ENCODE results near the gene SETD2. TPM values are rescaled to one million over a fixed set of nuclear protein-coding genes. Genes with fewer than 3 reads are reported as not detected.
"Not testable (repeated sequence)": the region's sequence is repeated elsewhere in the genome, so short reads cannot be mapped to it uniquely, and the experiment has no call there.

The SETD2 gene
- polyA plus RNA-seq, 1 donor: 37.1 TPM

- Histone ChIP-seq H3K4me1 (ENCODE audit: control insufficient read depth, insufficient read depth, low read length) (peaks cover 4% of the 10 kb centered on the region), H3K36me3 (ENCODE audit: control insufficient read depth, insufficient read depth, low read length) (peaks cover 56% of the 10 kb centered on the region), H3K4me3 (ENCODE audit: low read length) (no peak overlapping the region), H3K9me3 (ENCODE audit: control insufficient read depth, low read depth, low read length) (no peaks in the 10 kb centered on the region), H3K27me3 (ENCODE audit: control insufficient read depth, insufficient read depth, low read length) (no peaks in the 10 kb centered on the region), H3K27ac (ENCODE audit: low read length) (no peak overlapping the region)
- WGBS (ENCODE audit: insufficient coverage, low lambda C conversion rate): 29% methylated on average over 2 of the region's 5 CpGs
- DNase-seq: peak in 1 of 2 donors; percentile 20
Observed at GRCh38 chr3:47042231-47042791, 121.6 kb downstream of the SETD2 start.

- Histone ChIP-seq H3K4me1 (ENCODE audit: control insufficient read depth, insufficient read depth, low read length) (peaks cover 4% of the 10 kb centered on the region), H3K4me3 (ENCODE audit: low read length) (no peak overlapping the region), H3K27ac (ENCODE audit: low read length) (no peak overlapping the region), H3K36me3 (ENCODE audit: control insufficient read depth, insufficient read depth, low read length) (peaks cover 60% of the 10 kb centered on the region), H3K9me3 (ENCODE audit: control insufficient read depth, low read depth, low read length) (no peaks in the 10 kb centered on the region), H3K27me3 (ENCODE audit: control insufficient read depth, insufficient read depth, low read length) (no peaks in the 10 kb centered on the region)
- no peak for DNase-seq
- no CpG with 5 or more reads among the region's 3 CpGs for WGBS (ENCODE audit: insufficient coverage, low lambda C conversion rate)
Observed at GRCh38 chr3:47041114-47041513, 122.8 kb downstream of the SETD2 start.

- H3K4me1 ChIP-seq (ENCODE audit: control insufficient read depth, insufficient read depth, low read length); H3K27ac ChIP-seq (ENCODE audit: low read length); DNase-seq; H3K27me3 ChIP-seq (ENCODE audit: control insufficient read depth, insufficient read depth, low read length); H3K4me3 ChIP-seq (ENCODE audit: low read length); H3K9me3 ChIP-seq (ENCODE audit: control insufficient read depth, low read depth, low read length): not testable (repeated sequence)
- no CpG with 5 or more reads among the region's 6 CpGs for WGBS (ENCODE audit: insufficient coverage, low lambda C conversion rate)
- peaks cover 73% of the 10 kb centered on the region for H3K36me3 ChIP-seq (ENCODE audit: control insufficient read depth, insufficient read depth, low read length)
Observed at GRCh38 chr3:47037302-47037701, 126.6 kb downstream of the SETD2 start.

- DNase-seq: no peak
- Histone ChIP-seq H3K27ac (ENCODE audit: low read length) (no peak overlapping the region), H3K36me3 (ENCODE audit: control insufficient read depth, insufficient read depth, low read length) (peaks cover 69% of the 10 kb centered on the region), H3K9me3 (ENCODE audit: control insufficient read depth, low read depth, low read length) (no peaks in the 10 kb centered on the region), H3K4me1 (ENCODE audit: control insufficient read depth, insufficient read depth, low read length) (no peaks in the 10 kb centered on the region), H3K4me3 (ENCODE audit: low read length) (no peak overlapping the region), H3K27me3 (ENCODE audit: control insufficient read depth, insufficient read depth, low read length) (no peaks in the 10 kb centered on the region)
- no CpG with 5 or more reads among the region's 3 CpGs for WGBS (ENCODE audit: insufficient coverage, low lambda C conversion rate)
Observed at GRCh38 chr3:47036145-47036544, 127.8 kb downstream of the SETD2 start.

GRCh38 chr3:47035645-47036044, 128.3 kb downstream of the SETD2 start:
- H3K9me3 ChIP-seq (ENCODE audit: control insufficient read depth, low read depth, low read length): no peaks in the 10 kb centered on the region
- no peaks in the 10 kb centered on the region for H3K4me1 ChIP-seq (ENCODE audit: control insufficient read depth, insufficient read depth, low read length)
- H3K27me3 ChIP-seq (ENCODE audit: control insufficient read depth, insufficient read depth, low read length): no peaks in the 10 kb centered on the region
- no peak overlapping the region for H3K4me3 ChIP-seq (ENCODE audit: low read length)
- 19% methylated on average over 2 of the region's 2 CpGs for WGBS (ENCODE audit: insufficient coverage, low lambda C conversion rate)
- no peak overlapping the region for H3K27ac ChIP-seq (ENCODE audit: low read length)
- peaks cover 64% of the 10 kb centered on the region for H3K36me3 ChIP-seq (ENCODE audit: control insufficient read depth, insufficient read depth, low read length)
- DNase-seq: peak in 1 of 2 donors; percentile 15

- no peak overlapping the region for H3K27ac ChIP-seq (ENCODE audit: low read length)
- no peak overlapping the region for H3K4me3 ChIP-seq (ENCODE audit: low read length)
- H3K27me3 ChIP-seq (ENCODE audit: control insufficient read depth, insufficient read depth, low read length): no peaks in the 10 kb centered on the region
- WGBS (ENCODE audit: insufficient coverage, low lambda C conversion rate): 50% methylated on average over 1 of the region's 2 CpGs
- H3K36me3 ChIP-seq (ENCODE audit: control insufficient read depth, insufficient read depth, low read length): peaks cover 57% of the 10 kb centered on the region
- H3K9me3 ChIP-seq (ENCODE audit: control insufficient read depth, low read depth, low read length): no peaks in the 10 kb centered on the region
- peak in 1 of 2 donors; percentile 14 for DNase-seq
- no peaks in the 10 kb centered on the region for H3K4me1 ChIP-seq (ENCODE audit: control insufficient read depth, insufficient read depth, low read length)
Observed at GRCh38 chr3:47034868-47035489, 128.9 kb downstream of the SETD2 start.

GRCh38 chr3:47031041-47031440, 132.9 kb downstream of the SETD2 start:
- peaks cover 33% of the 10 kb centered on the region for H3K36me3 ChIP-seq (ENCODE audit: control insufficient read depth, insufficient read depth, low read length)
- not testable (repeated sequence) for DNase-seq; H3K9me3 ChIP-seq (ENCODE audit: control insufficient read depth, low read depth, low read length); H3K27me3 ChIP-seq (ENCODE audit: control insufficient read depth, insufficient read depth, low read length); H3K4me1 ChIP-seq (ENCODE audit: control insufficient read depth, insufficient read depth, low read length); H3K27ac ChIP-seq (ENCODE audit: low read length); H3K4me3 ChIP-seq (ENCODE audit: low read length)
- WGBS (ENCODE audit: insufficient coverage, low lambda C conversion rate): no CpG with 5 or more reads among the region's 4 CpGs

- DNase-seq: no peak
- peaks cover 15% of the 10 kb centered on the region for H3K36me3 ChIP-seq (ENCODE audit: control insufficient read depth, insufficient read depth, low read length)
- no peaks in the 10 kb centered on the region for H3K9me3 ChIP-seq (ENCODE audit: control insufficient read depth, low read depth, low read length)
- 100% methylated on average over 1 of the region's 1 CpG for WGBS (ENCODE audit: insufficient coverage, low lambda C conversion rate)
- no peaks in the 10 kb centered on the region for H3K27me3 ChIP-seq (ENCODE audit: control insufficient read depth, insufficient read depth, low read length)
- H3K27ac ChIP-seq (ENCODE audit: low read length): no peak overlapping the region
- H3K4me3 ChIP-seq (ENCODE audit: low read length): no peak overlapping the region
- no peaks in the 10 kb centered on the region for H3K4me1 ChIP-seq (ENCODE audit: control insufficient read depth, insufficient read depth, low read length)
Observed at GRCh38 chr3:47028667-47029066, 135.2 kb downstream of the SETD2 start.

GRCh38 chr3:47028146-47028545, 135.8 kb downstream of the SETD2 start:
- WGBS (ENCODE audit: insufficient coverage, low lambda C conversion rate): no CpG with 5 or more reads among the region's 3 CpGs
- Histone ChIP-seq H3K27me3 (ENCODE audit: control insufficient read depth, insufficient read depth, low read length) (no peaks in the 10 kb centered on the region), H3K36me3 (ENCODE audit: control insufficient read depth, insufficient read depth, low read length) (peaks cover 11% of the 10 kb centered on the region), H3K9me3 (ENCODE audit: control insufficient read depth, low read depth, low read length) (no peaks in the 10 kb centered on the region), H3K4me3 (ENCODE audit: low read length) (no peak overlapping the region), H3K27ac (ENCODE audit: low read length) (no peak overlapping the region), H3K4me1 (ENCODE audit: control insufficient read depth, insufficient read depth, low read length) (no peaks in the 10 kb centered on the region)
- no peak for DNase-seq

- WGBS (ENCODE audit: insufficient coverage, low lambda C conversion rate): no CpG with 5 or more reads among the region's 1 CpG
- not testable (repeated sequence) for H3K4me1 ChIP-seq (ENCODE audit: control insufficient read depth, insufficient read depth, low read length)
Observed at GRCh38 chr3:47026432-47026831, 137.5 kb downstream of the SETD2 start.

GRCh38 chr3:47024932-47025331, 139.0 kb downstream of the SETD2 start:
- Histone ChIP-seq H3K4me3 (ENCODE audit: low read length) (no peak overlapping the region), H3K9me3 (ENCODE audit: control insufficient read depth, low read depth, low read length) (no peaks in the 10 kb centered on the region), H3K36me3 (ENCODE audit: control insufficient read depth, insufficient read depth, low read length) (peaks cover 11% of the 10 kb centered on the region), H3K4me1 (ENCODE audit: control insufficient read depth, insufficient read depth, low read length) (no peaks in the 10 kb centered on the region), H3K27me3 (ENCODE audit: control insufficient read depth, insufficient read depth, low read length) (no peaks in the 10 kb centered on the region), H3K27ac (ENCODE audit: low read length) (no peak overlapping the region)
- no peak for DNase-seq

More at GRCh38 chr3:47026432-47026831, 137.5 kb downstream of the SETD2 start:
- H3K4me3 ChIP-seq (ENCODE audit: low read length); H3K36me3 ChIP-seq (ENCODE audit: control insufficient read depth, insufficient read depth, low read length); H3K27ac ChIP-seq (ENCODE audit: low read length); H3K27me3 ChIP-seq (ENCODE audit: control insufficient read depth, insufficient read depth, low read length); H3K9me3 ChIP-seq (ENCODE audit: control insufficient read depth, low read depth, low read length); DNase-seq: not testable (repeated sequence)

Measured in large intestine (tissue), 3 donors.